Suppressor macrophage treated with lipopolysaccharide for 1 hour (primary cell): ENCODE measurements around the gene PFN1.

Source experiments
- DNase-seq, 3 donors: peaks; one replicate each; pipeline ENCODE4 v3.0.0-alpha.2; 2020 to 2022

Gene PFN1

GRCh38 chr17:4895657-4896331, 52.5 kb downstream of the PFN1 start:
- peak; percentile 62 to 75 (median 67) for DNase-seq
